ENCODE measurements around the gene NR0B2.

NR0B2 gene

GRCh38 chr1:26932531-26932930 is 18.8 kb upstream of the NR0B2 start:
- no peak for DNase-seq

- DNase-seq = no peak
Observed at GRCh38 chr1:26923711-26924110, 9.9 kb upstream of the NR0B2 start.

- no peak for DNase-seq
Observed at GRCh38 chr1:26922901-26923300, 9.1 kb upstream of the NR0B2 start.

- no peak for DNase-seq
Observed at GRCh38 chr1:26922431-26922729, 8.6 kb upstream of the NR0B2 start.

GRCh38 chr1:26921540-26922430 is 8.0 kb upstream of the NR0B2 start, which contains the start of gene NUDC:
TSS of gene NUDC (plus strand) at chr1:26921743. CDS start at chr1:26921849, 106 bp downstream.
- DNase-seq = peak; percentile 99

GRCh38 chr1:26921126-26921539 is 7.4 kb upstream of the NR0B2 start:
- DNase-seq = no peak

- no peak for DNase-seq
Observed at GRCh38 chr1:26915204-26915842, 1.5 kb upstream of the NR0B2 start.

- DNase-seq = no peak
Observed at GRCh38 chr1:26913389-26913753, 404 bp downstream of the NR0B2 start.

GRCh38 chr1:26912147-26912490 is 1.7 kb downstream of the NR0B2 start:
- DNase-seq = no peak

- DNase-seq = no peak
Observed at GRCh38 chr1:26911399-26912146, 2.2 kb downstream of the NR0B2 start.

- DNase-seq = no peak
Observed at GRCh38 chr1:26910343-26911160, 3.2 kb downstream of the NR0B2 start.

- DNase-seq = no peak
Observed at GRCh38 chr1:26909951-26910342, 3.8 kb downstream of the NR0B2 start.

GRCh38 chr1:26907071-26907917 is 6.5 kb downstream of the NR0B2 start:
- no peak for DNase-seq

- no peak for DNase-seq
Observed at GRCh38 chr1:26900815-26901511, 12.8 kb downstream of the NR0B2 start.

GRCh38 chr1:26900001-26900814 is 13.6 kb downstream of the NR0B2 start, which contains the start of gene GPATCH3:
TSS of gene GPATCH3 (minus strand) at chr1:26900467. CDS start at chr1:26900442, 25 bp downstream.
- DNase-seq = peak; percentile 89

- no peak for DNase-seq
Observed at GRCh38 chr1:26897351-26897750, 16.4 kb downstream of the NR0B2 start.

GRCh38 chr1:26894263-26894662 is 19.5 kb downstream of the NR0B2 start:
- DNase-seq = no peak

GRCh38 chr1:26890467-26890796 is 23.3 kb downstream of the NR0B2 start:
- no peak for DNase-seq

- DNase-seq = peak; percentile 83
Observed at GRCh38 chr1:26889551-26890466, 24.0 kb downstream of the NR0B2 start, which contains the start of gene GPN2. TSS of gene GPN2 (minus strand) at chr1:26890283. CDS start at chr1:26890096, 187 bp downstream.
